T-helper 1 cell treated with Interleukin-12 subunit alpha and Interleukin-12 subunit beta and Interleukin-4 antibody, amounts not matched to agents 30 ng/mL and 1 ng/mL, for 36 hours (primary cell): Measurements from ENCODE around the gene GHRHR. TPM values are rescaled to one million over a fixed set of nuclear protein-coding genes. Genes with fewer than 3 reads are reported as not detected.

ENCODE experiments used
- intact Hi-C: fragments of 100-400 bp; cut with micrococcal nuclease; formaldehyde crosslinking; loops from one replicate; pipeline ENCODE4 v1.15.1; 2024
- total RNA-seq: library from RNA; stranded (reverse); gene quantifications from 2 replicates; pipeline ENCODE4 v1.2.3, GENCODE V29; 2022

Gene GHRHR
- total RNA-seq, 1 donor from 2014 or later: not detected

GRCh38 chr7:30928254-30928872, 35.4 kb upstream of the GHRHR start:
- intact Hi-C loops: no loop called here

GRCh38 chr7:30929686-30930085, 34.1 kb upstream of the GHRHR start:
- intact Hi-C loops: no loop called here

DNA sequence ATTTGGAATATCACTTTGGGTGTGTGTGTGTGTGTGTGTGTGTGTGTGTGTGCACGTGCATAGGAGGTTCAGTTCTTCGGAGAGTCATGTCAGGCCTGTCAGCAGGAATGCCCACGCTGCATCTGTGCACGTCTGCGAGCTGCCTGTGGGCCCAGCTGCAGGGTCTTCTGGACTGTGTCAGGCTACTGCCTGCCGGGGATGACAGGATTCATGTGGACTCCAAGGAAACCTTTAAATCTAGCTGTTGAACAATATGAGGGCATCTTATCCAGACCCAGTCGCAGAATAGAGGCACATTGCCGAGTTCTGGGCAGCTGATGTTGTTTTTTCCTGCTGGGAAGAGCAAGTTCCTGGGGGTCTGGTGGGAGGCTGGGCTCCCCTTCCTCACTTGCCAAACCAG, 33.1 kb upstream of the GHRHR start:
- intact Hi-C loops: no loop called here

- intact Hi-C loops: no loop called here
Measured at GRCh38 chr7:30931161-30931928, 32.4 kb upstream of the GHRHR start.

DNA sequence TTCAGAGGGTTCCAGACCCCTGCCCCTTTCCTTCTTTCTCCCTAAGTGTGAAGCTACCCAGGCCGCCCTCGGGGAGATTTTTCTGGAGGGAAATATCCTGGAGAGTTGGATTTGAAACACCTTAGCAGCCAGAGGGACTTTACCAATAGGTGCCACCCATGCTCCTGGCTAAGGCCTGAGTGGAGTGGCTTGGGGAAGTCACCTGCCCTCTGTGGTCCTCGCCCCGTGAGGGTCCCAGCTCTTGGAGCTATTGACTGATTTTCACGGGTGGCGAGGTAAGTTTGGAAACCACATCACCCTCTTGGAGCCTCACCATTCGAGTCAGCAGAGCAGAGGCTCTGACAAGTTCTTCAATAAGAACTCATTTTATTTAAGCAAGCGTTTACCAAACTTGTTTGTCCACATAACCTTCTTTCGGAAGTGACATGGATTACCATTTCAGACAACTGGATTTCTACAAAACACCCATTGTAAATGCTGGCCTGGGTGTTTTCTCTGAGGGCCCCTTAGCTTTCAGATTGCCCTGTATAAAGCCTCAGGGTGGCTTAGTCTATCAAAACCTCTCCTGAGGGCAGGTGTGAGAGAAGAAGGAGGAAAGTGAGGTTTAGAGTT, 31.7 kb upstream of the GHRHR start:
- intact Hi-C loops: no loop called here

- intact Hi-C loops: no loop called here
Measured at GRCh38 chr7:30932562-30932961, 31.2 kb upstream of the GHRHR start.

- intact Hi-C loops: no loop called here
Measured at GRCh38 chr7:30933124-30933974, 30.4 kb upstream of the GHRHR start.

DNA sequence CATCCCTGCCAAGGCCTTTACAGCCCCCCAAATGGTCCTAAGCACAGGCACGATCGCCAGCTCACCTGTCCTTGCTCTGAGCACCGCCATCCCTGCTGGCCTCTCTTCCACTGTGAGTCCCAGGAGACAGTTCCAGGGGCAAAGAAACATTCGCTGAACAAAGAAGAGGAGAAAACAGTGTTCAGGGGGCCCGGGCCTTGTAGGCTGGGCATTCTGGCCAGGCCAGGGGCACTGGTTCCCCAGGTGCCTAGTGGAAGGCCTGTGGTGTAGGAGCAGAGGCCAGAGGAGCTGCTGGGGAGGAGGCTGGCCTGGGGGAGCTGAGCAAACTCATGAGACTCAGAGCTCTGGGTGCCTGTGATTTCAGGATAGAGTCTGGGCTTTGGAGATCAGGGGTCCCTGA, 29.5 kb upstream of the GHRHR start:
- intact Hi-C loops: no loop called here

- intact Hi-C loops: no loop called here
Measured at GRCh38 chr7:30934732-30935568, 28.8 kb upstream of the GHRHR start.

- intact Hi-C loops: no loop called here
Measured at GRCh38 chr7:30935569-30935877, 28.2 kb upstream of the GHRHR start.

GRCh38 chr7:30936650-30937245, 27.0 kb upstream of the GHRHR start:
- intact Hi-C loops: no loop called here

DNA sequence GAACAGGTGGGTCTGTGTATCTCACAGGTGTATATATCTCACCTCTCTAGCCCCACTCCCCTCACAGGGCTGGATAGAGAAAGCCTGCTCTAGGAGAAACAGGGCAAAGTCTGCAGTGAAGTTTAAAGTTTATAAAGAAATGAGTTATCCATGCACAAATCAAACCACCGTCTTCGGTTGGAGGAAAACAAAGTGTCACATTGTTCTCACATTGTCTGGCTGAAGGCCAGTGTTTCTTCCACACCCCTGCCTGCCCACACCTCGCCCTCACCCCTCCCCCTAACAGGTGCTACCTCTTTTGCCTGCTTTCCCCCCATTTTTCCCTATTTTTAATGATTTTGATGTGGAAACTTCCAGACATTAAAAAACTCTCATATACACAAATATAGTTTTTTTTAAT, 26.3 kb upstream of the GHRHR start:
- intact Hi-C loops: no loop called here

DNA sequence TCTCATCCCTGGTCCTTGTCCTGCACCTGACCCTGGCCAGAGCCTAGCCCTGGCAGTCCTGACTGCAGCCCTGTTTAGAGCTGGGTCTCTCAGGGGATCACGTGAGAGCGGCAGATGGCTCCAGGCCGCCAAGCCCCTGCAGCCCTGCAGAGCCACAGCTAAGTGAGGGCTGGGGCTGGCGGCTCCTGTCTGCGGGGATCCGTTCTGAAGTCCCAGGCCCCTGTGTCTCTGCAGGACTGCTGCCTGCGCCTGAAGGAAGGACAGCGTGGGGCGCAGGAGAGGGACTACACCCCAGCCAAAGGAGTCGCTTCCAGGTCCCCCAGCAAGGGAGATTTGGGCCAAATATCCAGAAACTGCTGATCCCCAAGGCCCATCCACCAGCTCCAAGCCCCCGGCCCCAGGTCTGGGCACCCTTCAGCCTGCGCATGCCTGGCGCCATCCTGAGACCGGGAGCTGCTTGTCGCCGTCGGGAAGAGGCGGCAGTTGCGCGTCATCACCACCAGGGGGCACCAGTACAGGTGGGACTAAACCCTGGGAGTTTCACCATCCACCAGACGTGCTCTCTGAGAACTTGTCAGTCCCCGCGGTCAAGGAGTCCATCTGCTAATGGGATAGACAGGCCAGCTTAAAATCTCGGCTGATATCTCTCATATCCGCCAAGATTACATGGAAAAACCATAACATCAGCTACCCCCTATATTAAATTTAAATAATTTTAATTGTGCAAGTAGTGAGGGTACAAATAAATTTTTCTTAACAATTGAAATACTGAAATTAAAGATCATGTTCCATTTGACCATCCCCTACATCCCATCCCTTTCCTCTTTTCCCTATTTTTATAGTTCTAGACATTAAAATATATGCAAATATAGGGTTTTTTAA, 25.1 kb upstream of the GHRHR start:
- intact Hi-C loops: loop anchor here (1.0 kb wide), 1 partner anchor 36 kb away; no protein-coding TSS in a partner anchor

DNA sequence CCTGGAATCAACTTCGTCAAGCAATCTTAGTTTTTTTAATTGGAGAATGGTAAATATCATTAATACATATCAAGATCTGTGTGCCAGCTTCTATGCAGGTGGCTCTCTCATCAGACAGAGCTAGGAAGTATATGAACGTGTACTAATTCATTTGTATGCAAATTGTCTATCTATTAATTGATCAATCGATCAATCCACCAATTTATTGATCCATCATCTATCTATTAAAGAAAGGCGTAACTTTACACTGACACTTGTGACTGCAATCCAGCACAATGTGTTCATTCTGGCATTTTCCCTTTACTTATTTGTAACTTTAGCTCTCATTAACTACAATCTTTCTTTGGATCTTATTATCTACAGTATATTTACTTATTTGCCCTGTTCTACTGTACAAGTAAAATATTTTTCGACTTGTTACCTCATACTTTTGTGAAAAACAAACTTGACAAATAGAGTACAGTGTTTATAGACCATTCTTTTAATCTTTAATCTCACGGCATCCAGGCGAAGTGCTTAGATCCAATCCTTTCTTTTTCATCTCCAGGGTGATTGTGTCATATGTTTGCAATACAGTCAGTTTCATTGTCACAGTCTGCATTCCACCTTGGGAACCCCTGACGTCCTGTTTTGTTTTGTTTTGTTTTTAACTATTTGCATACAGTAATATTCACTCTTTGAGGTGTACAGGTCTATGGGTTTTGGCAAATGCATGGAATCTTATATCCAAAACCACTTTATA, 22.0 kb upstream of the GHRHR start:
- intact Hi-C loops: no loop called here

- intact Hi-C loops: no loop called here
Measured at GRCh38 chr7:30950197-30950596, 13.6 kb upstream of the GHRHR start.

DNA sequence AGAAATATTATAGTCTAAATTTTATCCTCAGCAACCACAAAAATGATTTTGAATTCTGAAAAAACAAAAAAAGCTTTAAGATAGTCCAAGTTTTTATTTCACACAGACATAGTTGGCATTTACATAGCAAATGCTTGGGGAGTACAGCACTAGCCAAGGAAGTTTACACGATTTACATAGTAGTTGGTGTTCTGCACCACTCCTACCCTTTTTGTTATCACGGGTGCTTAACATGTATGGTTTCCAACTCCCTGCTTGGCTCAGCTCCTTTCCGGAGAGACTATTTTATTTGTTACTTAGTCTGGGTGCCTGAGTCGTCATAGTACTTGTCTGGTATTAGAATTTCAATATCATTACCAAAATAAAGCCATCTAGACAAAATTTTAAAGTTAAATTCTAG, 8.8 kb upstream of the GHRHR start:
- intact Hi-C loops: no loop called here

DNA sequence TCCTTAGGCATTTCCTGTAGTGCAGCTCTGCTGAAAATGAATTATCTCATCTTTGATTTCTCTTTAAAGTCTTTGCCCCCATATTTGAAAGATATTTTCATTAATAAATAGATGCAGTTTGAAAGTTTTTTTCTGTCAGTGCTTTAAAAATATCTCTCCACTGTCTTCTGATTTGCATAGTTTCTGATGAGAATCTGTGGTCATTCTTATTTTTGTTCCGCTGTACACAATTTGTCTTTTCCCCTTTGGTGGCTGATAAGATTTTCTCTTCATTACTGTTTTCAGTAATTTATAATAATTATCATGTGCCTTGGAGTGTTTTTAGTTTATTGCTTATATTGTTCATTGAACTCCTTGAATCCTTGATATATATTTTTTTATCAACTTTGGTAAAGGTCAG, 7.0 kb upstream of the GHRHR start:
- intact Hi-C loops: no loop called here

- intact Hi-C loops: no loop called here
Measured at GRCh38 chr7:30965372-30965771, 1.6 kb downstream of the GHRHR start.

- intact Hi-C loops: no loop called here
Measured at GRCh38 chr7:30965883-30966282, 2.1 kb downstream of the GHRHR start.
